Right lobe of liver (tissue), 6 donors: ENCODE results near the gene ITGAV. TPM values are rescaled to one million over a fixed set of nuclear protein-coding genes. Genes with fewer than 3 reads are reported as not detected.
A peak's percentile ranks its signal among the peaks of the same experiment; 100 is the strongest.

Experiments
- ATAC-seq, 4 donors: fragments of 200-7000 bp; cut with Tn5 transposase; one replicate each; pipeline ENCODE4 v1.9.1; 2020; ENCODE audit warnings: mild to moderate bottlenecking in 4 of 4, moderate library complexity in 4 of 4
- DNase-seq, 3 donors: peaks; one replicate each; pipeline ENCODE4 v3.0.0-alpha.2; 2020
- H3K27ac ChIP-seq, 3 donors: fragments of 200-600 bp; one replicate each; pipeline ENCODE4 v1.8.0; 2022
- H3K27me3 ChIP-seq, 2 donors: fragments of 200-600 bp; one replicate each; pipeline ENCODE4 v1.8.0; 2022
- H3K36me3 ChIP-seq, 4 donors: fragments of 200-600 bp; sonication (generic) in 1 of 4; one replicate each; pipeline versions ENCODE4 v1.5.1 to v1.8.0; 2017 to 2022; ENCODE audit warnings: control low read depth in 1 of 4
- H3K4me1 ChIP-seq, 4 donors: fragments of 200-600 bp; sonication (generic) in 1 of 4; one replicate each; pipeline versions ENCODE4 v1.5.1 to v1.8.0; 2017 to 2022; ENCODE audit warnings: control low read depth in 1 of 4
- H3K4me3 ChIP-seq, 3 donors: fragments of 200-600 bp; one replicate each; pipeline ENCODE4 v1.8.0; 2022
- H3K9me3 ChIP-seq, 4 donors: fragments of 200-600 bp; sonication (generic) in 1 of 4; one replicate each; pipeline versions ENCODE4 v1.5.1 to v1.8.0; 2017 to 2022; ENCODE audit warnings: control low read depth in 1 of 4
- CTCF ChIP-seq, 4 donors: fragments of 200-600 bp in 3 of 4; fragments of 450-650 bp in 1 of 4; IDR thresholded peaks; one replicate each; pipeline versions ENCODE4 v1.5.1 to v1.8.0; 2016 to 2022; ENCODE audit warnings: antibody characterized with exemption in 4 of 4, mild to moderate bottlenecking in 2 of 4
- POLR2A ChIP-seq: fragments of 450-650 bp; IDR thresholded peaks from one replicate; pipeline ENCODE4 v1.6.1; 2017; ENCODE audit warnings: antibody characterized with exemption, mild to moderate bottlenecking
- WGBS: methylation state at CpG from one replicate; pipeline ENCODE4 v1.1.6; 2018; ENCODE audit warnings: low coverage, low lambda C conversion rate; ENCODE audit not compliant: insufficient coverage; ENCODE audit errors: missing lambda C conversion rate; 5-methylcytosine and 5-hydroxymethylcytosine counted together
- intact Hi-C, 2 donors: fragments of 100-400 bp; cut with DNase I; formaldehyde crosslinking; loops; one replicate each; pipeline versions ENCODE4 v1.11.2 to v1.14.1; 2022
- total RNA-seq, 6 experiments: library from RNA; depleted of rRNA in 2 of 6; stranded (reverse); fragments of >200 nt in 2 of 6; fragmentation: NEBNext Ultra II Directional in 3 of 6; extraction: Animal tissue kit (Norgen Biotek cat#: 25700) in 3 of 6; gene quantifications; one replicate each; pipeline versions ENCODE4 v1.1.0 to v1.2.4, GENCODE V29; 2016 to 2023
- donor health status: DM: no; HTN: yes; CAD: no.
- donor health status: DM: no; HTN: no; CAD: no.
- donor health status: DM: no; HTN: no; CAD: no.
- donor health status: DM: no; HTN: yes; CAD: no.
- donor health status: DM: no; HTN: yes; CAD: no.

Gene ITGAV
- total RNA-seq, 6 experiments from 2014 or later = 16.3 to 48.4 (median 26.4) TPM

DNA sequence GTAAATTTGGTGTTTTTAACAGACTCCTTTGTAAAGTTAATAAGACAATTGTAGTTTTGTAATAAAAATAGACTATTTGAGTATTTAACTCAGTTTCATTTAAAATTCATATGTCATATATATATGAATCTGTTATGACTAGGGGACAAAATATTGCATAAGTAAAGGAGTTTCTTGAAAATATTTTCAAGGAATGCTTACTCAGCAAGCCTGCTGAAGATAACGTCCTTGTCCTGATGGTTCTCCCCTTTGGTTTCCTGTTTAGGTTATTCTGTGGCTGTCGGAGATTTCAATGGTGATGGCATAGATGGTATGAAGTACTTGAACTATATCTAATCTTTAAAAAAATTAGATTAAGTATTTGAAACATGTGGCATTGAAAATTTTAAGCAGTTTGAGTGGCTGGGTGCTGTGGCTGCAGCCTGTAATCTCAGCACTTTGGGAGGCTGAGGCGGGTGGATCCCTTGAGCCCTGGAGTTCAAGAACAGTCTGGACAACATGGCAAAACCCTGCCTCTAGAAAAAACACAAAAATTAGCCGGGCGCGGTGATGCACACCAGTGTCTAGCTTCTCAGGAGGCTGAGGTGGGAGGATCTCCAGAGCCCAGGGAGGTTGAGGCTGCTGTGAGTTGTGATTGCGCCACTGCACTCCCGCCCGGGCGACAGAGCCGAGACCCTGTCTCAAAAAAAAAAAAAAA is 47.1 kb downstream of the ITGAV start:
- no peaks in the 10 kb centered on the region for H3K27me3 ChIP-seq
- H3K36me3 ChIP-seq = no peaks in the 10 kb centered on the region
- intact Hi-C loops = no loop called here
- H3K4me1 ChIP-seq = no peaks in the 10 kb centered on the region
- H3K9me3 ChIP-seq = no peaks in the 10 kb centered on the region
- peak; percentile 16 to 50 (median 35) for ATAC-seq
- TF ChIP-seq POLR2A = no peak
- no peak overlapping the region for H3K4me3 ChIP-seq
- 70% methylated on average over 5 of the region's 11 CpGs for WGBS
- H3K27ac ChIP-seq = no peak overlapping the region
- DNase-seq = peak in 2 of 3 donors; percentile 24 to 52

GRCh38 chr2:186637497-186637800 is 47.6 kb downstream of the ITGAV start:
- peak; percentile 49 to 71 (median 54) for ATAC-seq
- TF ChIP-seq CTCF (IDR thresholded peaks at IDR 0.05) = no peak
- TF ChIP-seq POLR2A = no peak
- Histone ChIP-seq H3K36me3 (no peaks in the 10 kb centered on the region), H3K4me1 (no peaks in the 10 kb centered on the region), H3K9me3 (no peaks in the 10 kb centered on the region), H3K4me3 (no peak overlapping the region), H3K27me3 (no peaks in the 10 kb centered on the region), H3K27ac (no peak overlapping the region)
- no peak for DNase-seq
- intact Hi-C loops = no loop called here

GRCh38 chr2:186639939-186640338 is 50.1 kb downstream of the ITGAV start:
- H3K27ac ChIP-seq = no peak overlapping the region
- H3K27me3 ChIP-seq = no peaks in the 10 kb centered on the region
- intact Hi-C loops = loop anchor here (10.0 kb wide), 1 partner anchor 135 kb away; no protein-coding TSS in a partner anchor
- H3K36me3 ChIP-seq = peaks cover 0 to 5% (median 0%) of the 10 kb centered on the region in 4 donors
- DNase-seq (no peak), ATAC-seq (no peak)
- H3K4me3 ChIP-seq = no peak overlapping the region
- no peaks in the 10 kb centered on the region for H3K4me1 ChIP-seq
- TF ChIP-seq POLR2A = no peak
- TF ChIP-seq CTCF (IDR thresholded peaks at IDR 0.05) = no peak
- no peaks in the 10 kb centered on the region for H3K9me3 ChIP-seq

DNA sequence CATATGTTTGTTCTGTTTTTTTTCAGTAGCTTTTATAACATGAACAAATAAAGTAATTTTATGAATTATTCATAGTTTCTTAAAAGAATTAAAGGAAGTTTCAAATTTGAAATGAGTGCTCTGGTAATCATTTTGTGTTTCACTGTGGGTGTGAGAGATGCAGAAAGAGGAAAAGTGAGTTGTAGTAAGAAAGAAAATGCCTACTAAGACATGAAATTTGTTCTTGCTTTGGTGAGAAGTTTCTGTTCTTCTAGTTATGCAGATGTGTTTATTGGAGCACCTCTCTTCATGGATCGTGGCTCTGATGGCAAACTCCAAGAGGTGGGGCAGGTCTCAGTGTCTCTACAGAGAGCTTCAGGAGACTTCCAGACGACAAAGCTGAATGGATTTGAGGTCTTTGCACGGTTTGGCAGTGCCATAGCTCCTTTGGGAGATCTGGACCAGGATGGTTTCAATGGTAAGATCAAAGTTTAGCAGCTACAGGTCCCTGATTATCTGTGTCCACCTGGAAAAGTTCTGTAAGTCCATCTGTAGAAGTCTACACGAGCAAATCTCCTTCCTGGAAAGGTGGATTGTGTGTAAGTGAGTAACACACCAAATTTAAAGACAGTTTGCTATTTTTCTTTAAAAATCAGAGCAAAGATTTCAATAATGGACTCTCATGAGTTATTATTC is 51.4 kb downstream of the ITGAV start:
- no peaks in the 10 kb centered on the region for H3K27me3 ChIP-seq

More for the DNA sequence above, 51.4 kb downstream of the ITGAV start:
- Histone ChIP-seq H3K4me1 (no peaks in the 10 kb centered on the region), H3K9me3 (no peaks in the 10 kb centered on the region), H3K36me3 (peaks cover 0 to 5% (median 0%) of the 10 kb centered on the region in 4 donors), H3K4me3 (no peak overlapping the region), H3K27ac (no peak overlapping the region)
- ATAC-seq = peak in 2 of 4 donors; percentile 12 to 26
- TF ChIP-seq POLR2A (no peak), CTCF (IDR thresholded peaks at IDR 0.05) (no peak)
- WGBS = 73% methylated on average over 4 of the region's 4 CpGs
- intact Hi-C loops = loop anchor here (10.0 kb wide), 1 partner anchor 136 kb away; no protein-coding TSS in a partner anchor
- DNase-seq = no peak
